Lower lobe of right lung (tissue), 2 donors: Measurements from ENCODE around the gene HGD. TPM values are rescaled to one million over a fixed set of nuclear protein-coding genes. Genes with fewer than 3 reads are reported as not detected.

ENCODE experiments used
- ATAC-seq, 2 donors: fragments of 200-7000 bp; cut with Tn5 transposase; one replicate each; pipeline ENCODE4 v1.9.1; 2020 to 2022; ENCODE audit warnings: mild to moderate bottlenecking in 2 of 2, moderate library complexity in 2 of 2
- DNase-seq: peaks from one replicate; pipeline ENCODE4 v3.0.0-alpha.2; 2020
- H3K27ac ChIP-seq: fragments of 200-600 bp; one replicate; pipeline ENCODE4 v1.8.0; 2022
- H3K27me3 ChIP-seq: fragments of 200-600 bp; one replicate; pipeline ENCODE4 v1.8.0; 2022; ENCODE audit warnings: low read depth
- H3K36me3 ChIP-seq: fragments of 200-600 bp; one replicate; pipeline ENCODE4 v1.8.0; 2022; ENCODE audit warnings: mild to moderate bottlenecking
- H3K4me1 ChIP-seq: fragments of 200-600 bp; one replicate; pipeline ENCODE4 v1.8.0; 2022
- H3K4me3 ChIP-seq: fragments of 200-600 bp; one replicate; pipeline ENCODE4 v1.8.0; 2022; ENCODE audit warnings: mild to moderate bottlenecking
- H3K9me3 ChIP-seq: fragments of 200-600 bp; one replicate; pipeline ENCODE4 v1.8.0; 2022
- intact Hi-C: fragments of 100-400 bp; cut with DNase I; formaldehyde crosslinking; loops from one replicate; pipeline ENCODE4 v1.11.0; 2022
- total RNA-seq: library from RNA; stranded (reverse); fragmentation: NEBNext Ultra II Directional; extraction: Animal tissue kit (Norgen Biotek cat#: 25700); gene quantifications from one replicate; pipeline ENCODE4 v1.2.1, GENCODE V29; 2021
- TF ChIP-seq, protein P1 (sequence below): fragments of 200-600 bp; IDR thresholded peaks from one replicate; pipeline ENCODE4 v1.8.0; 2022; ENCODE audit warnings: antibody characterized with exemption, mild to moderate bottlenecking
- donor health status: DM: no; HTN: yes; CAD: no; lungs with severe emphysema.

Gene HGD
- total RNA-seq, 1 donor from 2014 or later: 1.7 TPM

- intact Hi-C loops: no loop called here
- DNase-seq: no peak
- TF ChIP-seq, protein P1, sequence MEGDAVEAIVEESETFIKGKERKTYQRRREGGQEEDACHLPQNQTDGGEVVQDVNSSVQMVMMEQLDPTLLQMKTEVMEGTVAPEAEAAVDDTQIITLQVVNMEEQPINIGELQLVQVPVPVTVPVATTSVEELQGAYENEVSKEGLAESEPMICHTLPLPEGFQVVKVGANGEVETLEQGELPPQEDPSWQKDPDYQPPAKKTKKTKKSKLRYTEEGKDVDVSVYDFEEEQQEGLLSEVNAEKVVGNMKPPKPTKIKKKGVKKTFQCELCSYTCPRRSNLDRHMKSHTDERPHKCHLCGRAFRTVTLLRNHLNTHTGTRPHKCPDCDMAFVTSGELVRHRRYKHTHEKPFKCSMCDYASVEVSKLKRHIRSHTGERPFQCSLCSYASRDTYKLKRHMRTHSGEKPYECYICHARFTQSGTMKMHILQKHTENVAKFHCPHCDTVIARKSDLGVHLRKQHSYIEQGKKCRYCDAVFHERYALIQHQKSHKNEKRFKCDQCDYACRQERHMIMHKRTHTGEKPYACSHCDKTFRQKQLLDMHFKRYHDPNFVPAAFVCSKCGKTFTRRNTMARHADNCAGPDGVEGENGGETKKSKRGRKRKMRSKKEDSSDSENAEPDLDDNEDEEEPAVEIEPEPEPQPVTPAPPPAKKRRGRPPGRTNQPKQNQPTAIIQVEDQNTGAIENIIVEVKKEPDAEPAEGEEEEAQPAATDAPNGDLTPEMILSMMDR: no peak
Observed at GRCh38 chr3:120652281-120652680, 29.8 kb downstream of the HGD start.

GRCh38 chr3:120650311-120650710, 31.7 kb downstream of the HGD start:
- no peaks in the 10 kb centered on the region for H3K36me3 ChIP-seq
- intact Hi-C loops: no loop called here
- no peaks in the 10 kb centered on the region for H3K27me3 ChIP-seq
- TF ChIP-seq, protein P1: no peak
- no peaks in the 10 kb centered on the region for H3K9me3 ChIP-seq
- ATAC-seq (no peak), DNase-seq (no peak)
- H3K4me1 ChIP-seq: no peaks in the 10 kb centered on the region
- H3K4me3 ChIP-seq: no peak overlapping the region
- no peak overlapping the region for H3K27ac ChIP-seq

More at GRCh38 chr3:120652281-120652680, 29.8 kb downstream of the HGD start:
- Histone ChIP-seq H3K9me3 (no peaks in the 10 kb centered on the region), H3K27ac (no peak overlapping the region), H3K4me3 (no peak overlapping the region), H3K27me3 (no peaks in the 10 kb centered on the region), H3K4me1 (no peaks in the 10 kb centered on the region), H3K36me3 (no peaks in the 10 kb centered on the region)
- ATAC-seq: no peak

GRCh38 chr3:120649830-120650233, 32.2 kb downstream of the HGD start:
- TF ChIP-seq, protein P1: no peak
- intact Hi-C loops: no loop called here
- no peak overlapping the region for H3K27ac ChIP-seq
- H3K4me1 ChIP-seq: no peaks in the 10 kb centered on the region
- H3K36me3 ChIP-seq: no peaks in the 10 kb centered on the region
- H3K9me3 ChIP-seq: no peaks in the 10 kb centered on the region
- DNase-seq: no peak
- H3K4me3 ChIP-seq: no peak overlapping the region
- no peaks in the 10 kb centered on the region for H3K27me3 ChIP-seq
- no peak for ATAC-seq

DNA sequence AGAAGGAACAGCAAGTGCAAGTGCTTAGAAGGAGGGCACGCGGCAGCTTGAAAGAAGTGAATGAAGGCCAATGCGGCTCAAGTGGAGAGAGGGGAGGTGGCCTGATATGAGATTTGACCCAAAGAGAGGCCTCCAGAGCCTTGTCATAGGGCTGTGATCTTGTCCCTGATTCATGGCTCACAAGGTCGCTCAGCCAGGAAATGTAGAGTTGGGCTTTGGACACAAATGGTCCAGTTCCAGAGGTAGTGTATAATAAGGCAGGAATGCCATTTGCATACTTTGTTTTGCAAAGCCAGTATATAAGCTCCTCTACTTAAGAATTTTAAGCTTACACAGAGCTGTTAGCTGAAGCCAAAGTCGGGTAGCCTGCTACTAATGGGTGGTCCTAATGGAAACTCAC, 33.7 kb downstream of the HGD start:
- Histone ChIP-seq H3K27ac (no peak overlapping the region), H3K27me3 (no peaks in the 10 kb centered on the region), H3K4me3 (no peak overlapping the region), H3K36me3 (no peaks in the 10 kb centered on the region), H3K4me1 (no peaks in the 10 kb centered on the region), H3K9me3 (no peaks in the 10 kb centered on the region)
- ATAC-seq (no peak), DNase-seq (no peak)
- TF ChIP-seq, protein P1: no peak
- intact Hi-C loops: no loop called here

DNA sequence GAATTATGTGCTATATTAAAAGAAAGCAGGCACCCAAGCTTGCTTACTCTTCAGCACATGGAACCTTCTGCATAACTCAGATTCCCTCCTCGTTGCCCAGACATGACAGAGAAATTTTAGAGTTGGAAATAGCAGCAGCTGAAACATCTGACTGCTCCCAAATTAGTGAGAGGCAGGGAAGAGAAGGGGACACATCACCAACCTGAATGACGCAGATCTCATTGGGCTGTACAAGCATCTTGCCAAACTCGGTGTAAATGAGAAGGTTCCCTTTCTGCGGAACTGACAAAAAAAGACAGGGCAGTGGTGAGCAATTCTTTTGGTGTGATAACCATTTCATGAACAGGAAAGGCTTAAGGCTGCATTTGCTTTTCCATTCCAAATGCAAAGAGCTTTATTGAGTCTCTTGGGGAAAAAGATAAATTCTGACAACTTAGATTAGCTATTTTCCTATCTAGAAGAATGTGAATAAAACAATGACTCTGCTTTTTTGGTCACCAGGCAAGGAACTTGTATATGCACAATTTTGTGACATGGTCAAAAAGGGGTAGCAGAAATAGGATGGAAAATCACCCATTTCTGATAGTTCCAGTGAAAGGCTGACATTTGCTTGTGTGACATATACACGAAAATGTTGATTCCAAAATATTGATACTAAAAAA, 35.1 kb downstream of the HGD start:
- no peak for DNase-seq
- intact Hi-C loops: no loop called here
- no peaks in the 10 kb centered on the region for H3K27me3 ChIP-seq
- H3K4me3 ChIP-seq: no peak overlapping the region
- H3K9me3 ChIP-seq: no peaks in the 10 kb centered on the region
- H3K36me3 ChIP-seq: no peaks in the 10 kb centered on the region
- TF ChIP-seq, protein P1: no peak
- no peaks in the 10 kb centered on the region for H3K4me1 ChIP-seq
- no peak overlapping the region for H3K27ac ChIP-seq
- ATAC-seq: no peak
